ENCODE results near the gene CREBL2.

CREBL2 gene

GRCh38 chr12:12689647-12690300 lies 78.1 kb downstream of the CREBL2 start:
- TF ChIP-seq CTCF (IDR thresholded peaks at IDR 0.05), result no peak
- H3K4me1 ChIP-seq, result peaks cover 15% of the 10 kb centered on the region
- H2AFZ ChIP-seq, result peak overlapping the region; percentile 65
- H3K4me2 ChIP-seq (ENCODE audit: low read length), result no peak overlapping the region
- H3K9me3 ChIP-seq (ENCODE audit: control insufficient read depth, low read length), result no peaks in the 10 kb centered on the region
- H3K79me2 ChIP-seq, result peaks cover 7% of the 10 kb centered on the region
- no peak overlapping the region for H3K4me3 ChIP-seq (ENCODE audit: low read depth, low read length)
- no peaks in the 10 kb centered on the region for H3K36me3 ChIP-seq (ENCODE audit: control insufficient read depth, insufficient read depth, low read length)
- no peak overlapping the region for H3K9ac ChIP-seq
- H3K27ac ChIP-seq, result peak overlapping the region; percentile 55
- H3K27me3 ChIP-seq (ENCODE audit: control insufficient read depth, insufficient read depth, low read length), result no peaks in the 10 kb centered on the region

DNA sequence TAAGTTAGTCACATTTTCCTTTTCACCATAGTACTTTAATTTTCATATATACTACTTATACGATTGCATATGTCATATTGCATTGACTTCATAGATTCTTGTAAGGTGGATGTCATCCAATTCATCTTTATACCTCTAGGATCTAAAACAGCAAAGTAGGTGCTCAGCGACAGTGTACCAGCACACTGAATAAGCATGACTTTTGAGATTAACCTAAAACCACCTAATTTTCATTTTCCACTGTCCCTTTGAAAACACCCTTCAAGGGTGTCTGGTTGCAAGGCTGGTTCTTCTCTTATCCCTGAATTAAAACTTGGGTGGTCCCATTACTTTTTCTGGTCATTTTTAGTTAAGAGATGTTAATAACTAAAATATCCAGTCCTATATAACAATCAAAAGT lies 79.9 kb downstream of the CREBL2 start:
- H3K9ac ChIP-seq, result no peak overlapping the region
- peaks cover 5% of the 10 kb centered on the region for H3K79me2 ChIP-seq
- H3K4me3 ChIP-seq (ENCODE audit: low read depth, low read length), result no peak overlapping the region
- H3K4me2 ChIP-seq (ENCODE audit: low read length), result no peak overlapping the region
- H3K36me3 ChIP-seq (ENCODE audit: control insufficient read depth, insufficient read depth, low read length), result no peaks in the 10 kb centered on the region
- H3K27me3 ChIP-seq (ENCODE audit: control insufficient read depth, insufficient read depth, low read length), result no peaks in the 10 kb centered on the region
- no peak overlapping the region for H3K27ac ChIP-seq
- peaks cover 6% of the 10 kb centered on the region for H3K4me1 ChIP-seq
- H3K9me3 ChIP-seq (ENCODE audit: control insufficient read depth, low read length), result no peaks in the 10 kb centered on the region
- TF ChIP-seq CTCF (IDR thresholded peaks at IDR 0.05), result no peak
- H2AFZ ChIP-seq, result no peak overlapping the region

DNA sequence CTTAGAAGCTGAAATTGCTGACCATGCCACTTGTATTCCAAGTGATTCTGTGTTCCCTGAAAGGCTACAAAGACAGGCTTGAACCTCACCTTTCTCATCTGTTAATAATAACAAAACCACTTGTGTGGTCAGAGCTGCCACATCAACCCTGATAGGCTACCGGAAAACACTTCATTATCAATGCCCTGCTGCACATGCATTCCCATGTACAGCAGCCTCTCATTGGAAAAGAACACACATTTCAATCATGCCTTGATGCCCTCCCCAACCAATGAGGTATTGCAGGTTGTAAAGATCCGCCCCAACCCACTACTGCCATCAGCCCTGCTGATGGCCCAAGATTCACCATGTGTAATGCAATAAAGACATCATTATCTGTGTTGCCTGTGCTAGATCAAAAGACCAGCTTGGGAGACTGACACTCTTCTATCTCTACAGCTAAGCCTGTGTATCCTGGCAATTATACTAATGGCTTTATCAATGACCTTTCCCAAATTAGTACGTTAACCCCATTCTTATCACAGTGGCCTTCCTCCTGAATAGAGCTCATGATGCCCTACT lies 81.5 kb downstream of the CREBL2 start:
- H3K79me2 ChIP-seq, result peaks cover 2% of the 10 kb centered on the region
- no peak for TF ChIP-seq CTCF (IDR thresholded peaks at IDR 0.05)

More for the DNA sequence above, 81.5 kb downstream of the CREBL2 start:
- H3K27ac ChIP-seq, result no peak overlapping the region
- no peak overlapping the region for H3K4me3 ChIP-seq (ENCODE audit: low read depth, low read length)
- H3K9me3 ChIP-seq (ENCODE audit: control insufficient read depth, low read length), result no peaks in the 10 kb centered on the region
- no peak overlapping the region for H3K9ac ChIP-seq
- H3K4me1 ChIP-seq, result peaks cover 3% of the 10 kb centered on the region
- H3K4me2 ChIP-seq (ENCODE audit: low read length), result no peak overlapping the region
- no peaks in the 10 kb centered on the region for H3K27me3 ChIP-seq (ENCODE audit: control insufficient read depth, insufficient read depth, low read length)
- no peaks in the 10 kb centered on the region for H3K36me3 ChIP-seq (ENCODE audit: control insufficient read depth, insufficient read depth, low read length)
- no peak overlapping the region for H2AFZ ChIP-seq
